HepG2 (cell line): ENCODE measurements around the gene MAN1C1.

Experiments used
- CTCF ChIP-seq: sonication (generic); formaldehyde crosslinking; IDR thresholded peaks from 2 replicates; pipeline ENCODE4 v1.5.0; 2020; ENCODE audit warnings: mild to moderate bottlenecking, missing genetic modification reagents, moderate library complexity
- EZH2 ChIP-seq: conservative IDR thresholded peaks from 2 replicates; pipeline ENCODE4 v1.6.1; 2012; ENCODE audit warnings: mild to moderate bottlenecking, low read depth, low read length, moderate library complexity
- POLR2AphosphoS5 ChIP-seq: IDR thresholded peaks from 2 replicates; pipeline ENCODE4 v1.6.1; 2012; ENCODE audit warnings: low read depth, low read length
- PTBP1 ChIP-seq: fragments of 200-400 bp; formaldehyde crosslinking; IDR thresholded peaks from 2 replicates; pipeline ENCODE4 v1.6.1; 2018; ENCODE audit warnings: low read length, low read depth; ENCODE audit not compliant: poor library complexity, severe bottlenecking
- ZBTB4 ChIP-seq: sonication (generic); formaldehyde crosslinking; IDR thresholded peaks from 2 replicates; pipeline ENCODE4 v1.4.0; 2020; ENCODE audit warnings: missing genetic modification reagents, mild to moderate bottlenecking, borderline replicate concordance
- ZFP1 ChIP-seq: IDR thresholded peaks from 2 replicates; pipeline ENCODE4 v1.6.1; 2016
- ZNF207 ChIP-seq: fragments of 450-650 bp; IDR thresholded peaks from 2 replicates; pipeline ENCODE4 v1.6.1; 2016; ENCODE audit warnings: antibody characterized with exemption, borderline replicate concordance
- ZNF550 ChIP-seq: sonication (generic); formaldehyde crosslinking; IDR thresholded peaks from 2 replicates; pipeline ENCODE4 v1.4.0; 2020; ENCODE audit warnings: mild to moderate bottlenecking, missing genetic modification reagents, borderline replicate concordance
- TF ChIP-seq, protein P1 (sequence below): sonication (generic); formaldehyde crosslinking; IDR thresholded peaks from 2 replicates; pipeline ENCODE4 v1.4.0; 2020; ENCODE audit warnings: missing genetic modification reagents
- TF ChIP-seq, protein P2 (sequence below): sonication (generic); formaldehyde crosslinking; IDR thresholded peaks from 2 replicates; pipeline ENCODE4 v1.4.0; 2020; ENCODE audit warnings: missing genetic modification reagents

GRCh38 chr1:25615563-25616094 lies 962 bp upstream of the MAN1C1 start:
- TF ChIP-seq CTCF (CRISPR knock-in tag) (no peak), PTBP1 (no peak), POLR2AphosphoS5 (no peak), ZFP1 (no peak), ZNF550 (no peak), EZH2 (no peak), ZNF207 (no peak), ZBTB4 (CRISPR knock-in tag) (no peak)
- TF ChIP-seq, protein P1, sequence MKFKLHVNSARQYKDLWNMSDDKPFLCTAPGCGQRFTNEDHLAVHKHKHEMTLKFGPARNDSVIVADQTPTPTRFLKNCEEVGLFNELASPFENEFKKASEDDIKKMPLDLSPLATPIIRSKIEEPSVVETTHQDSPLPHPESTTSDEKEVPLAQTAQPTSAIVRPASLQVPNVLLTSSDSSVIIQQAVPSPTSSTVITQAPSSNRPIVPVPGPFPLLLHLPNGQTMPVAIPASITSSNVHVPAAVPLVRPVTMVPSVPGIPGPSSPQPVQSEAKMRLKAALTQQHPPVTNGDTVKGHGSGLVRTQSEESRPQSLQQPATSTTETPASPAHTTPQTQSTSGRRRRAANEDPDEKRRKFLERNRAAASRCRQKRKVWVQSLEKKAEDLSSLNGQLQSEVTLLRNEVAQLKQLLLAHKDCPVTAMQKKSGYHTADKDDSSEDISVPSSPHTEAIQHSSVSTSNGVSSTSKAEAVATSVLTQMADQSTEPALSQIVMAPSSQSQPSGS = no peak
- TF ChIP-seq, protein P2, sequence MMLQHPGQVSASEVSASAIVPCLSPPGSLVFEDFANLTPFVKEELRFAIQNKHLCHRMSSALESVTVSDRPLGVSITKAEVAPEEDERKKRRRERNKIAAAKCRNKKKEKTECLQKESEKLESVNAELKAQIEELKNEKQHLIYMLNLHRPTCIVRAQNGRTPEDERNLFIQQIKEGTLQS (CRISPR knock-in tag) = no peak
